HepG2 (cell line): ENCODE data around the gene SOWAHB. TPM values are rescaled to one million over a fixed set of nuclear protein-coding genes. Genes with fewer than 3 reads are reported as not detected.

Experiments used
- ADNP ChIP-seq: sonication (generic); formaldehyde crosslinking; IDR thresholded peaks from 2 replicates; pipeline ENCODE4 v1.4.0; 2020; ENCODE audit warnings: missing genetic modification reagents
- AGO1 ChIP-seq: fragments of 200-400 bp; formaldehyde crosslinking; IDR thresholded peaks from 2 replicates; pipeline ENCODE4 v1.6.1; 2017; ENCODE audit warnings: mild to moderate bottlenecking, low read depth, low read length, moderate library complexity; ENCODE audit not compliant: poor library complexity, severe bottlenecking
- CREM ChIP-seq, 2 experiments: sonication (generic) in 1 of 2; formaldehyde crosslinking in 1 of 2; IDR thresholded peaks; 2 replicates each; pipeline versions ENCODE4 v1.4.0 to v1.6.1; 2016 to 2020; ENCODE audit warnings: antibody characterized with exemption in 1 of 2, mild to moderate bottlenecking in 1 of 2, missing genetic modification reagents in 1 of 2
- GTF2F1 ChIP-seq: fragments of 150-350 bp; IDR thresholded peaks from 2 replicates; pipeline ENCODE4 v1.6.1; 2014; ENCODE audit warnings: low read length
- IRX3 ChIP-seq: sonication (generic); formaldehyde crosslinking; IDR thresholded peaks from 2 replicates; pipeline ENCODE4 v1.8.1; 2023; ENCODE audit warnings: mild to moderate bottlenecking, low read depth, missing genetic modification reagents, borderline replicate concordance
- MTA3 ChIP-seq: sonication (generic); formaldehyde crosslinking; IDR thresholded peaks from 2 replicates; pipeline ENCODE4 v1.4.0; 2020; ENCODE audit warnings: missing genetic modification reagents
- NFE2L2 ChIP-seq: fragments of 150-350 bp; IDR thresholded peaks from 2 replicates; pipeline ENCODE4 v1.6.1; 2014; ENCODE audit warnings: low read length
- RARA ChIP-seq: IDR thresholded peaks from 2 replicates; pipeline ENCODE4 v1.6.1; 2016; ENCODE audit warnings: missing genetic modification reagents, missing compliant biosample characterization
- RBFOX2 ChIP-seq: fragments of 200-400 bp; formaldehyde crosslinking; IDR thresholded peaks from 2 replicates; pipeline ENCODE4 v1.6.1; 2017; ENCODE audit warnings: low read depth, mild to moderate bottlenecking, low read length
- SPEN ChIP-seq: sonication (generic); formaldehyde crosslinking; IDR thresholded peaks from 2 replicates; pipeline ENCODE4 v1.5.1; 2020; ENCODE audit warnings: low read depth, mild to moderate bottlenecking, missing genetic modification reagents
- TEAD3 ChIP-seq: optimal IDR thresholded peaks from 2 replicates; pipeline ENCODE3; 2016; ENCODE audit warnings: borderline replicate concordance
- TFDP2 ChIP-seq: sonication (generic); formaldehyde crosslinking; IDR thresholded peaks from 2 replicates; pipeline ENCODE4 v1.4.0; 2020; ENCODE audit warnings: missing genetic modification reagents
- TGIF2 ChIP-seq: IDR thresholded peaks from 2 replicates; pipeline ENCODE4 v1.6.1; 2016; ENCODE audit warnings: control low read depth, missing compliant biosample characterization
- ZFP90 ChIP-seq: sonication (generic); formaldehyde crosslinking; IDR thresholded peaks from 2 replicates; pipeline ENCODE4 v1.8.0; 2022; ENCODE audit warnings: missing genetic modification reagents, mild to moderate bottlenecking, inconsistent platforms, borderline replicate concordance
- ZMYM3 ChIP-seq: sonication (generic); formaldehyde crosslinking; IDR thresholded peaks from 2 replicates; pipeline ENCODE4 v1.5.1; 2020; ENCODE audit warnings: mild to moderate bottlenecking, missing genetic modification reagents
- ZNF317 ChIP-seq: sonication (generic); formaldehyde crosslinking; IDR thresholded peaks from 2 replicates; pipeline ENCODE4 v1.5.0; 2020; ENCODE audit warnings: mild to moderate bottlenecking, missing genetic modification reagents
- ZNF337 ChIP-seq: sonication (generic); formaldehyde crosslinking; IDR thresholded peaks from 2 replicates; pipeline ENCODE4 v1.5.1; 2020; ENCODE audit warnings: missing genetic modification reagents, low read depth, mild to moderate bottlenecking, borderline replicate concordance
- ZNF460 ChIP-seq: sonication (generic); formaldehyde crosslinking; IDR thresholded peaks from 2 replicates; pipeline ENCODE4 v1.5.1; 2020; ENCODE audit warnings: missing genetic modification reagents, mild to moderate bottlenecking, borderline replicate concordance
- ZNF547 ChIP-seq: sonication (generic); formaldehyde crosslinking; IDR thresholded peaks from 2 replicates; pipeline ENCODE4 v1.5.1; 2020; ENCODE audit warnings: mild to moderate bottlenecking, missing genetic modification reagents
- ZNF569 ChIP-seq: sonication (generic); formaldehyde crosslinking; IDR thresholded peaks from 2 replicates; pipeline ENCODE4 v1.5.0; 2020; ENCODE audit warnings: mild to moderate bottlenecking, missing genetic modification reagents, moderate library complexity, borderline replicate concordance
- ZNF619 ChIP-seq: sonication (generic); formaldehyde crosslinking; IDR thresholded peaks from 2 replicates; pipeline ENCODE4 v1.4.0; 2020; ENCODE audit warnings: mild to moderate bottlenecking, missing genetic modification reagents
- ZNF672 ChIP-seq: sonication (generic); formaldehyde crosslinking; IDR thresholded peaks from 2 replicates; pipeline ENCODE4 v1.8.1; 2022; ENCODE audit warnings: missing genetic modification reagents
- ZNF747 ChIP-seq: sonication (generic); formaldehyde crosslinking; IDR thresholded peaks from 2 replicates; pipeline ENCODE4 v1.8.1; 2023; ENCODE audit warnings: missing genetic modification reagents, mild to moderate bottlenecking, borderline replicate concordance
- ZNF777 ChIP-seq: sonication (generic); formaldehyde crosslinking; IDR thresholded peaks from 2 replicates; pipeline ENCODE4 v1.4.0; 2020; ENCODE audit warnings: missing genetic modification reagents
- polyA plus RNA-seq, 8 experiments: library from polyadenylated mRNA; depleted of rRNA in 3 of 8; stranded (reverse) in 7 of 8; unstranded in 1 of 8; fragments of >200 nt; fragmentation: Illumina TruSeq in 4 of 8; extraction: Trizol in 4 of 8; gene quantifications; 2 replicates each; pipeline versions ENCODE4 v1.2.1 to v1.2.3, GENCODE V29; 2011 to 2016; ENCODE audit warnings: low read depth in 4 of 8, missing spikeins in 1 of 8, mixed read lengths in 1 of 8; ENCODE audit not compliant: insufficient read depth in 1 of 8
- total RNA-seq, 5 experiments: library from RNA; depleted of rRNA; stranded (reverse); fragments of >200 nt; fragmentation: Illumina TruSeq; extraction: Trizol; gene quantifications; 2 replicates each; pipeline ENCODE4 v1.2.3, GENCODE V29; 2016; ENCODE audit warnings: low read depth in 1 of 5
- TF ChIP-seq, protein P1 (sequence below): sonication (generic); formaldehyde crosslinking; IDR thresholded peaks from 2 replicates; pipeline ENCODE4 v1.8.1; 2023; ENCODE audit warnings: missing genetic modification reagents, inconsistent platforms, borderline replicate concordance
- TF ChIP-seq, protein P2 (sequence below): IDR thresholded peaks from 2 replicates; pipeline ENCODE4 v1.6.1; 2016; ENCODE audit warnings: mild to moderate bottlenecking, missing biosample characterization, missing genetic modification reagents
- TF ChIP-seq, protein P3 (sequence below): conservative IDR thresholded peaks from 2 replicates; pipeline ENCODE4 v1.6.1; 2018; ENCODE audit warnings: missing genetic modification reagents

The SOWAHB gene
- total and polyA plus RNA-seq, 2 of the 13 experiments (the other 11 are each of a cell fraction or from before 2014, with no cell fraction given), result 0.12 to 0.51 TPM

DNA sequence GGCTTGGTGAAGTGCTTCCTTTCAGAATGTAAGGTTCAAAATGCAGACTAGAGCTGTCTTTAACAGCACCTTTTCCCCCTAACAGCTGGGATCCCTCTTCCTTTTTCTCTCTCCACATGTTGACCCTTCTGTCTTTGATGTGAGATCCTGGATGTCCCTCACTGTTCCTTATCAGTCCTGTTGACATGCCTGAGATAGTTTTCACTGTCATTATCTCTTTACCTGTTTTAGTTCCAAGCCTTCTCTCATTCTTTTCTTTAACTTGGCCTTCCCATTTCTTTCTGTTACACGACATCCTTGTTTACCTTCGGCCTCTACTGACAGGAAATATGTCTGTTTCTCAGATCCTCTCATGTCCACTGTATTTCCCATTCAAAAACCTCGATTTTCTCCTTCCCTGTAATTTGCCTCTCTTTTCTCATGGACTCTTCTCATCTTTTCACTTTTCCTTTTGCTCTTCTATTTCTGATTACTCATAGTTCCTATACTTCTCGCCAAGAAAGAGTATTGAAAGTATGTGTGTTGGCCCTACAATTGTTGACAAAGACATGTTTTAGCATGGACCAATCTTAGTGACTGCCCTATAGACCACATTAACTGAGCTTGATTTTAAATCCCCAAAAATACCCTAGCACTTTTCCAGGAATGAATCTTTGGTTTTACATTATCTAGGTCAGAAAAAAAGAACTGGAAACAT lies 1.2 kb upstream of the SOWAHB start (continued):
- TF ChIP-seq TFDP2 (CRISPR knock-in tag) (no peak), ZNF777 (CRISPR knock-in tag) (0 out of 2 replicates have a peak, but pooled peaks have one; percentile 43), TGIF2 (no peak), RBFOX2 (no peak), RARA (CRISPR knock-in tag) (0 out of 2 replicates have a peak, but pooled peaks have one; percentile 6), IRX3 (CRISPR knock-in tag) (no peak), NFE2L2 (no peak), ZNF547 (CRISPR knock-in tag) (no peak), ZFP90 (CRISPR knock-in tag) (no peak), GTF2F1 (no peak), SPEN (CRISPR knock-in tag) (no peak), ZNF747 (CRISPR knock-in tag) (no peak), CREM (IDR thresholded peaks at IDR 0.05) (peak; percentile 34; the same call in 1 of the 2 replicates), CREM (CRISPR knock-in tag; IDR thresholded peaks at IDR 0.05) (no peak), ADNP (CRISPR knock-in tag) (no peak), ZNF317 (CRISPR knock-in tag) (no peak), ZMYM3 (CRISPR knock-in tag) (no peak), ZNF569 (CRISPR knock-in tag) (no peak), ZNF619 (CRISPR knock-in tag) (no peak), AGO1 (no peak), ZNF337 (CRISPR knock-in tag) (no peak), ZNF460 (no peak), TEAD3 (CRISPR knock-in tag) (peak; percentile 70), MTA3 (CRISPR knock-in tag) (no peak), ZNF672 (no peak)
- TF ChIP-seq, protein P1, sequence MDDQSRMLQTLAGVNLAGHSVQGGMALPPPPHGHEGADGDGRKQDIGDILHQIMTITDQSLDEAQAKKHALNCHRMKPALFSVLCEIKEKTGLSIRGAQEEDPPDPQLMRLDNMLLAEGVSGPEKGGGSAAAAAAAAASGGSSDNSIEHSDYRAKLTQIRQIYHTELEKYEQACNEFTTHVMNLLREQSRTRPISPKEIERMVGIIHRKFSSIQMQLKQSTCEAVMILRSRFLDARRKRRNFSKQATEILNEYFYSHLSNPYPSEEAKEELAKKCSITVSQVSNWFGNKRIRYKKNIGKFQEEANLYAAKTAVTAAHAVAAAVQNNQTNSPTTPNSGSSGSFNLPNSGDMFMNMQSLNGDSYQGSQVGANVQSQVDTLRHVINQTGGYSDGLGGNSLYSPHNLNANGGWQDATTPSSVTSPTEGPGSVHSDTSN (CRISPR knock-in tag), result no peak
- TF ChIP-seq, protein P2, sequence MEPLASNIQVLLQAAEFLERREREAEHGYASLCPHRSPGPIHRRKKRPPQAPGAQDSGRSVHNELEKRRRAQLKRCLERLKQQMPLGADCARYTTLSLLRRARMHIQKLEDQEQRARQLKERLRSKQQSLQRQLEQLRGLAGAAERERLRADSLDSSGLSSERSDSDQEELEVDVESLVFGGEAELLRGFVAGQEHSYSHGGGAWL (CRISPR knock-in tag), result no peak
- TF ChIP-seq, protein P3, sequence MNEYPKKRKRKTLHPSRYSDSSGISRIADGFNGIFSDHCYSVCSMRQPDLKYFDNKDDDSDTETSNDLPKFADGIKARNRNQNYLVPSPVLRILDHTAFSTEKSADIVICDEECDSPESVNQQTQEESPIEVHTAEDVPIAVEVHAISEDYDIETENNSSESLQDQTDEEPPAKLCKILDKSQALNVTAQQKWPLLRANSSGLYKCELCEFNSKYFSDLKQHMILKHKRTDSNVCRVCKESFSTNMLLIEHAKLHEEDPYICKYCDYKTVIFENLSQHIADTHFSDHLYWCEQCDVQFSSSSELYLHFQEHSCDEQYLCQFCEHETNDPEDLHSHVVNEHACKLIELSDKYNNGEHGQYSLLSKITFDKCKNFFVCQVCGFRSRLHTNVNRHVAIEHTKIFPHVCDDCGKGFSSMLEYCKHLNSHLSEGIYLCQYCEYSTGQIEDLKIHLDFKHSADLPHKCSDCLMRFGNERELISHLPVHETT (CRISPR knock-in tag), result no peak
